ENCODE data around the gene MLIP. TPM values are rescaled to one million over a fixed set of nuclear protein-coding genes. Genes with fewer than 3 reads are reported as not detected.
"Not testable (repeated sequence)": the region's sequence is repeated elsewhere in the genome, so short reads cannot be mapped to it uniquely, and the experiment has no call there.

The MLIP gene
- total RNA-seq, 1 donor from 2014 or later, result not detected

DNA sequence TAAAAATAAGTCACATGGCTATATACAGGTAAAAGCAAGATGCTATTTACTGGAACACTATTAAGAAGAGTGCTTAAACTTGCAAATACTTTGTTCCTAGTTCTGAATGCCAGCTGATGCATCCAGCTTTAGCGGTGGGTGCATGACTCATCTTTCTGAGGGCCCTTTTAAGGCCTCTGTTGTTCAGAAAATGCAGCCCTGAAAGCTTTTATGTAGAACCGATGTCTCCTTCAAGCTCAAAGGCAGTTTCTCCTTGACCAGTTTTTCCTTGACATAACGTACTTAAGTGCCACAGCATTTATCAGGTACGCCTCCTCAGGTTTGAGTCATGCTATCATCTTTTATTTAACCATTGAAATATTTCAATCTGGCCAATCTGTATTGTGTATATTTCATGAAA lies 82.8 kb downstream of the MLIP start:
- Mint-ChIP-seq H3K9me3 (ENCODE audit: unreplicated experiment) (no peaks in the 10 kb centered on the region), H3K27me3 (ENCODE audit: unreplicated experiment) (no peaks in the 10 kb centered on the region), H3K4me1 (ENCODE audit: unreplicated experiment) (peaks cover 20% of the 10 kb centered on the region), H3K36me3 (ENCODE audit: unreplicated experiment) (no peaks in the 10 kb centered on the region), H3K4me3 (ENCODE audit: unreplicated experiment) (no peak overlapping the region), H3K27ac (ENCODE audit: unreplicated experiment) (peak overlapping the region; percentile 73)
- DNase-seq (ENCODE audit: extremely low spot score, unreplicated experiment), result no peak
- TF ChIP-seq, protein P1, sequence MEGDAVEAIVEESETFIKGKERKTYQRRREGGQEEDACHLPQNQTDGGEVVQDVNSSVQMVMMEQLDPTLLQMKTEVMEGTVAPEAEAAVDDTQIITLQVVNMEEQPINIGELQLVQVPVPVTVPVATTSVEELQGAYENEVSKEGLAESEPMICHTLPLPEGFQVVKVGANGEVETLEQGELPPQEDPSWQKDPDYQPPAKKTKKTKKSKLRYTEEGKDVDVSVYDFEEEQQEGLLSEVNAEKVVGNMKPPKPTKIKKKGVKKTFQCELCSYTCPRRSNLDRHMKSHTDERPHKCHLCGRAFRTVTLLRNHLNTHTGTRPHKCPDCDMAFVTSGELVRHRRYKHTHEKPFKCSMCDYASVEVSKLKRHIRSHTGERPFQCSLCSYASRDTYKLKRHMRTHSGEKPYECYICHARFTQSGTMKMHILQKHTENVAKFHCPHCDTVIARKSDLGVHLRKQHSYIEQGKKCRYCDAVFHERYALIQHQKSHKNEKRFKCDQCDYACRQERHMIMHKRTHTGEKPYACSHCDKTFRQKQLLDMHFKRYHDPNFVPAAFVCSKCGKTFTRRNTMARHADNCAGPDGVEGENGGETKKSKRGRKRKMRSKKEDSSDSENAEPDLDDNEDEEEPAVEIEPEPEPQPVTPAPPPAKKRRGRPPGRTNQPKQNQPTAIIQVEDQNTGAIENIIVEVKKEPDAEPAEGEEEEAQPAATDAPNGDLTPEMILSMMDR (IDR thresholded peaks at IDR 0.05), result no peak

GRCh38 chr6:54195637-54196036 lies 84.4 kb downstream of the MLIP start:
- no peaks in the 10 kb centered on the region for H3K36me3 Mint-ChIP-seq (ENCODE audit: unreplicated experiment)
- H3K9me3 Mint-ChIP-seq (ENCODE audit: unreplicated experiment), result peaks cover 6% of the 10 kb centered on the region
- peaks cover 19% of the 10 kb centered on the region for H3K4me1 Mint-ChIP-seq (ENCODE audit: unreplicated experiment)
- TF ChIP-seq, protein P1 (IDR thresholded peaks at IDR 0.05), result no peak
- H3K27ac Mint-ChIP-seq (ENCODE audit: unreplicated experiment), result no peak overlapping the region
- H3K27me3 Mint-ChIP-seq (ENCODE audit: unreplicated experiment), result no peaks in the 10 kb centered on the region
- no peak overlapping the region for H3K4me3 Mint-ChIP-seq (ENCODE audit: unreplicated experiment)
- no peak for DNase-seq (ENCODE audit: extremely low spot score, unreplicated experiment)

GRCh38 chr6:54196905-54197304 lies 85.7 kb downstream of the MLIP start:
- Mint-ChIP-seq H3K36me3 (ENCODE audit: unreplicated experiment) (no peaks in the 10 kb centered on the region), H3K4me3 (ENCODE audit: unreplicated experiment) (no peak overlapping the region), H3K4me1 (ENCODE audit: unreplicated experiment) (peaks cover 19% of the 10 kb centered on the region), H3K9me3 (ENCODE audit: unreplicated experiment) (peaks cover 6% of the 10 kb centered on the region), H3K27ac (ENCODE audit: unreplicated experiment) (no peak overlapping the region), H3K27me3 (ENCODE audit: unreplicated experiment) (no peaks in the 10 kb centered on the region)
- TF ChIP-seq, protein P1 (IDR thresholded peaks at IDR 0.05), result no peak
- no peak for DNase-seq (ENCODE audit: extremely low spot score, unreplicated experiment)

DNA sequence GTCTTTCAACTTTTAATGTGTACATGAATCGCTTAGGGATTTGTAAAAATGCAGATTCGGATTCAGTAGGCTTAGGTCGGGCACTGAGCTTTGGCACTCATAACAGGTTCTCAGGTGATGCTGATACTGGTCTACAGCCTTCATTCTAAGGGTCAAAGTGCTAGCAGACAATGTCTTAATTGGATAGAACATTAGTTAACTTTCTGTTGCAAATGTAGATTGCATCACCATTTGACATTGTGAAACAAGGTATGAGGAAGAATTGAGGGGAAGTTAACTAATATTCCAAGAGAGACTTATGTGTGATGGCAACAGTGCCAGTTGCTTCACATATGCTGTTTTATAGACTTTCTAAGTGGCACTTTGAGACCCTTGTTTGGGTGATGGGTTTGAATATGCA lies 86.9 kb downstream of the MLIP start:
- peaks cover 6% of the 10 kb centered on the region for H3K9me3 Mint-ChIP-seq (ENCODE audit: unreplicated experiment)
- no peak overlapping the region for H3K4me3 Mint-ChIP-seq (ENCODE audit: unreplicated experiment)
- no peak overlapping the region for H3K27ac Mint-ChIP-seq (ENCODE audit: unreplicated experiment)
- no peak for DNase-seq (ENCODE audit: extremely low spot score, unreplicated experiment)
- H3K4me1 Mint-ChIP-seq (ENCODE audit: unreplicated experiment), result peaks cover 13% of the 10 kb centered on the region
- no peaks in the 10 kb centered on the region for H3K36me3 Mint-ChIP-seq (ENCODE audit: unreplicated experiment)
- TF ChIP-seq, protein P1 (IDR thresholded peaks at IDR 0.05), result no peak
- no peaks in the 10 kb centered on the region for H3K27me3 Mint-ChIP-seq (ENCODE audit: unreplicated experiment)

GRCh38 chr6:54203474-54204035 lies 92.3 kb downstream of the MLIP start:
- not testable (repeated sequence) for H3K27me3 Mint-ChIP-seq (ENCODE audit: unreplicated experiment); H3K4me3 Mint-ChIP-seq (ENCODE audit: unreplicated experiment); H3K36me3 Mint-ChIP-seq (ENCODE audit: unreplicated experiment); H3K27ac Mint-ChIP-seq (ENCODE audit: unreplicated experiment); DNase-seq (ENCODE audit: extremely low spot score, unreplicated experiment); H3K4me1 Mint-ChIP-seq (ENCODE audit: unreplicated experiment); H3K9me3 Mint-ChIP-seq (ENCODE audit: unreplicated experiment)
